GM23338 (cell line): ENCODE results near the gene MAP3K8. TPM values are rescaled to one million over a fixed set of nuclear protein-coding genes. Genes with fewer than 3 reads are reported as not detected.

Experiments used
- ATAC-seq: fragments of 200-7000 bp; cut with Tn5 transposase; 3 replicates; pipeline ENCODE4 v1.9.1; 2020
- DNase-seq: peaks from one replicate; pipeline ENCODE4 v3.0.0-alpha.2; 2015; ENCODE audit warnings: low spot score
- H2AFZ ChIP-seq: fragments of 200-600 bp; sonication (generic); 2 replicates; pipeline ENCODE4 v1.8.0; 2016; ENCODE audit warnings: antibody characterized with exemption, mild to moderate bottlenecking, moderate library complexity
- H3F3A ChIP-seq: fragments of 200-600 bp; sonication (generic); replicated peaks from 2 replicates; pipeline ENCODE4 v1.8.0; 2017; ENCODE audit warnings: antibody characterized with exemption, mixed run types, low read depth
- H3K27ac ChIP-seq: fragments of 200-600 bp; sonication (generic); 2 replicates; pipeline ENCODE4 v1.6.1; 2016; ENCODE audit warnings: low read depth
- H3K27me3 ChIP-seq: fragments of 200-600 bp; sonication (generic); 2 replicates; pipeline ENCODE4 v1.8.0; 2016; ENCODE audit warnings: mild to moderate bottlenecking, mixed run types, moderate library complexity; ENCODE audit not compliant: insufficient read depth
- H3K36me3 ChIP-seq: fragments of 200-600 bp; sonication (generic); 2 replicates; pipeline ENCODE4 v1.8.0; 2016; ENCODE audit warnings: mild to moderate bottlenecking; ENCODE audit not compliant: insufficient read depth
- H3K4me1 ChIP-seq: fragments of 200-600 bp; sonication (generic); 2 replicates; pipeline ENCODE4 v1.8.0; 2016; ENCODE audit warnings: mild to moderate bottlenecking, moderate library complexity; ENCODE audit not compliant: insufficient read depth
- H3K4me2 ChIP-seq: fragments of 200-600 bp; sonication (generic); 2 replicates; pipeline ENCODE4 v1.7.1; 2017; ENCODE audit warnings: mixed run types
- H3K4me3 ChIP-seq: fragments of 200-600 bp; sonication (generic); 2 replicates; pipeline ENCODE4 v1.6.1; 2016; ENCODE audit warnings: mixed run types
- H3K79me2 ChIP-seq: fragments of 200-600 bp; sonication (generic); replicated peaks from 2 replicates; pipeline ENCODE4 v1.8.0; 2017; ENCODE audit warnings: mild to moderate bottlenecking; ENCODE audit not compliant: insufficient read depth
- H3K9me2 ChIP-seq: fragments of 200-600 bp; sonication (generic); 2 replicates; pipeline ENCODE4 v1.8.0; 2017; ENCODE audit not compliant: insufficient read depth
- H4K20me1 ChIP-seq: fragments of 200-600 bp; sonication (generic); replicated peaks from 2 replicates; pipeline ENCODE4 v1.8.0; 2017; ENCODE audit warnings: mild to moderate bottlenecking; ENCODE audit not compliant: insufficient read depth
- H3K27ac Mint-ChIP-seq: 2 replicates; pipeline ENCODE4 v1.8.0; 2020; ENCODE audit warnings: inconsistent platforms, mild to moderate bottlenecking, moderate library complexity, mixed read lengths
- H3K27me3 Mint-ChIP-seq: 3 replicates; pipeline ENCODE4 v1.8.0; 2022; ENCODE audit warnings: low read depth, mild to moderate bottlenecking, moderate library complexity, mixed read lengths, inconsistent platforms; ENCODE audit not compliant: insufficient read depth, poor library complexity
- H3K36me3 Mint-ChIP-seq: 3 replicates; pipeline ENCODE4 v1.8.0; 2021; ENCODE audit warnings: low read depth, mild to moderate bottlenecking, inconsistent platforms, moderate library complexity, mixed read lengths
- H3K4me1 Mint-ChIP-seq: 3 replicates; pipeline ENCODE4 v1.8.0; 2020; ENCODE audit warnings: mild to moderate bottlenecking, inconsistent platforms, mixed read lengths
- H3K4me3 Mint-ChIP-seq: 3 replicates; pipeline ENCODE4 v1.8.0; 2021; ENCODE audit warnings: moderate library complexity, mild to moderate bottlenecking, inconsistent platforms, mixed read lengths
- H3K9me3 Mint-ChIP-seq: 3 replicates; pipeline ENCODE4 v1.8.0; 2020; ENCODE audit warnings: moderate library complexity, mild to moderate bottlenecking, inconsistent platforms, mixed read lengths
- CREB1 ChIP-seq: fragments of 250-450 bp; sonication (Bioruptor Pico); IDR thresholded peaks from 2 replicates; pipeline ENCODE4 v1.5.0; 2020; ENCODE audit warnings: low read depth, mild to moderate bottlenecking, moderate library complexity
- EZH2phosphoT487 ChIP-seq: fragments of 200-600 bp; sonication (generic); IDR thresholded peaks from one replicate; pipeline ENCODE4 v1.8.1; 2018; ENCODE audit warnings: antibody characterized with exemption; ENCODE audit not compliant: unreplicated experiment
- JUNB ChIP-seq: IDR thresholded peaks from one replicate; pipeline ENCODE4 v1.6.1; 2016; ENCODE audit warnings: antibody characterized with exemption; ENCODE audit not compliant: unreplicated experiment
- NANOG ChIP-seq: IDR thresholded peaks from 2 replicates; pipeline ENCODE4 v1.6.1; 2016; ENCODE audit warnings: antibody characterized with exemption, borderline replicate concordance
- POLR2AphosphoS5 ChIP-seq: IDR thresholded peaks from 2 replicates; pipeline ENCODE4 v1.6.1; 2016; ENCODE audit warnings: antibody characterized with exemption, low read depth
- STAT1 ChIP-seq: IDR thresholded peaks from one replicate; pipeline ENCODE4 v1.6.1; 2016; ENCODE audit warnings: antibody characterized with exemption; ENCODE audit not compliant: unreplicated experiment
- ZNF114 ChIP-seq: fragments of 250-450 bp; sonication (Bioruptor Pico); IDR thresholded peaks from 2 replicates; pipeline ENCODE4 v1.5.0; 2020; ENCODE audit warnings: mild to moderate bottlenecking, moderate library complexity
- ZNF331 ChIP-seq: fragments of 250-450 bp; sonication (Bioruptor Pico); IDR thresholded peaks from 2 replicates; pipeline ENCODE4 v1.5.0; 2020; ENCODE audit warnings: low read depth, mild to moderate bottlenecking, moderate library complexity
- polyA plus RNA-seq: library from polyadenylated mRNA; unstranded; fragments of >200 nt; fragmentation: Nextera tagmentation; extraction: Ambion mirVana; gene quantifications from 2 replicates; pipeline ENCODE4 v1.2.1, GENCODE V29; 2016
- total RNA-seq: library from RNA; depleted of rRNA; stranded (reverse); fragments of >200 nt; shearing (Covaris generic); gene quantifications from 2 replicates; pipeline ENCODE4 v1.2.3, GENCODE V29; 2014
- TF ChIP-seq, protein P1 (sequence below): IDR thresholded peaks from one replicate; pipeline ENCODE4 v1.6.1; 2018; ENCODE audit warnings: antibody characterized with exemption; ENCODE audit not compliant: unreplicated experiment
- TF ChIP-seq, protein P2 (sequence below): IDR thresholded peaks from 2 replicates; pipeline ENCODE4 v1.6.1; 2016; ENCODE audit warnings: antibody characterized with exemption

MAP3K8 gene
- total and polyA plus RNA-seq, 2 experiments from 2014 or later = 3.5 to 5.0 TPM

DNA sequence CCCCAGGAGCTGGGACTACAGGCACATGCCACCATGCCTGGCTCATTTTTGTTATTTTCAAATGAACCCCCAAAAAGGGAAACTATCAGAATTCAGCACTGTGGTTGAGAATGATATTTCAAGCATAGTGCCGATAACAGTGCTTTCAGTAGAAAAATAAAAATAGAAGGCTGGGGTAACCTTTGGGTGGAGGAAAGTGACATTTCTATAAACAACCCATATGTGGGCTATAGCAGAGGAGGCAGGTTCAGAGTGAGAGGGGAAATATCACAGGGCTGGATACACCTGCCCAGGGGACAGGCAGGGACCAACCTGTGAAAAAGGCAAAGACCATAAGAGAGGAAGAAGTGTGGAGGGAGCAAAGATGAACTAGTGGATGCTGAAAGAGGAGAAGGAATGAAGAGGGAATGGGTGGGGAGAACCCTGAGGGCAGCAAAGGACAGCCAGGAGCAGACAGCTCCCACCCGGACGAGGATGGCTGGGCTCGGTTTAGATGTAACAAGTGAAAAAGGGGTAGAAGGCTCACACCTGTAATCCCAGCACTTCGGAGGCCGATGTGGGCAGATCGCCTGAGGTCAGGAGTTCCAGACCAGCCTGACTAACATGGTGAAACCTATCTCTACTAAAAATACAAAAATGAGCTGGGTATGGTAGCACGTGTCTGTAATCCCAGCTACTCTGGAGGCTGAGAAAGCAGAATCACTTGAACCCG is 56.5 kb downstream of the MAP3K8 start:
- H3K4me2 ChIP-seq = no peak overlapping the region
- Mint-ChIP-seq H3K36me3 (no peaks in the 10 kb centered on the region), H3K27ac (no peak overlapping the region), H3K4me1 (peaks cover 9% of the 10 kb centered on the region; the same call in 2 of the 3 replicates), H3K9me3 (no peaks in the 10 kb centered on the region), H3K27me3 (peaks cover 5% of the 10 kb centered on the region), H3K4me3 (no peak overlapping the region)
- H3F3A ChIP-seq = no peaks in the 10 kb centered on the region
- no peak overlapping the region; the same call in 1 of the 2 replicates for H2AFZ ChIP-seq
- H3K36me3 ChIP-seq = no peaks in the 10 kb centered on the region
- H3K9me2 ChIP-seq = no peaks in the 10 kb centered on the region
- no peak for TF ChIP-seq ZNF114 (CRISPR knock-in tag)
- H3K4me1 ChIP-seq = no peaks in the 10 kb centered on the region
- no peaks in the 10 kb centered on the region for H3K27me3 ChIP-seq
- no peak for ATAC-seq
- no peak overlapping the region for H3K27ac ChIP-seq
- DNase-seq = no peak
- H3K4me3 ChIP-seq = no peak overlapping the region
- no peaks in the 10 kb centered on the region for H3K79me2 ChIP-seq
- H4K20me1 ChIP-seq = no peaks in the 10 kb centered on the region

DNA sequence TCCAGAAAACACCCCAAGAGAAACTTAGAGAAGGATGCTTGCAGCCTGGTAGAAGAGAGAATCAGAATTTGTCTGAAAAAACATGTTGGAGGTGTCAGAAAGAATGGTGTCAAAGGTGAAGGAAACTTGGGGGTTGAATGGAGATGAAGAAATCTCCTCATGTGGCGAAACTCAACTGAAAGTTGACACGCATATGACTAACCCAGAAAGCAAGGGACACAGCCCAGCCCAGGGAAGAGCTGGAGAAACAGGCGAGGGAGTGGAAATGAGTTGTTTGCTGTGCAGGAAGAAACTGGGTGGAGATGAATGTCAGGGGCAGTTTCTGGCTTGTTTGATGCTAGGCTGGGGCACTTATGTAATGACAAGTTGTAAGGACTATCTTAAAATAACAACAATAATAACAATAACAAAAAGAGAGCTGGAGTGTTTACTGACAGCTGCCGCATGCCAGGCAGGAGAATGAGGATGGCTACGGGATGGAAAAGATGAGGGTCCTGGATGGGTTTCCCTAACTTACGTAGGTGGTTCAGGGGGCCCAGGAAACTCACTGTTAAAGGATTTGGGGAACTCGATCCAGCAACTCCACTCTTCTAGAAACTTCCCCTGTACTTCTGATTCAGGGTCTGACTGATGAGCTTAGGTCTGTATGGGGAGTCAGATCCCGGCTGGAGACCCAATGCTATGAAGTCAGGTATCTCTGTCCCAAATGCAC is 57.4 kb downstream of the MAP3K8 start:
- peaks cover 9% of the 10 kb centered on the region; the same call in 2 of the 3 replicates for H3K4me1 Mint-ChIP-seq
- ATAC-seq = no peak
- no peak for TF ChIP-seq CREB1
- no peak for TF ChIP-seq ZNF114 (CRISPR knock-in tag)
- TF ChIP-seq STAT1 = no peak
- TF ChIP-seq, protein P1, sequence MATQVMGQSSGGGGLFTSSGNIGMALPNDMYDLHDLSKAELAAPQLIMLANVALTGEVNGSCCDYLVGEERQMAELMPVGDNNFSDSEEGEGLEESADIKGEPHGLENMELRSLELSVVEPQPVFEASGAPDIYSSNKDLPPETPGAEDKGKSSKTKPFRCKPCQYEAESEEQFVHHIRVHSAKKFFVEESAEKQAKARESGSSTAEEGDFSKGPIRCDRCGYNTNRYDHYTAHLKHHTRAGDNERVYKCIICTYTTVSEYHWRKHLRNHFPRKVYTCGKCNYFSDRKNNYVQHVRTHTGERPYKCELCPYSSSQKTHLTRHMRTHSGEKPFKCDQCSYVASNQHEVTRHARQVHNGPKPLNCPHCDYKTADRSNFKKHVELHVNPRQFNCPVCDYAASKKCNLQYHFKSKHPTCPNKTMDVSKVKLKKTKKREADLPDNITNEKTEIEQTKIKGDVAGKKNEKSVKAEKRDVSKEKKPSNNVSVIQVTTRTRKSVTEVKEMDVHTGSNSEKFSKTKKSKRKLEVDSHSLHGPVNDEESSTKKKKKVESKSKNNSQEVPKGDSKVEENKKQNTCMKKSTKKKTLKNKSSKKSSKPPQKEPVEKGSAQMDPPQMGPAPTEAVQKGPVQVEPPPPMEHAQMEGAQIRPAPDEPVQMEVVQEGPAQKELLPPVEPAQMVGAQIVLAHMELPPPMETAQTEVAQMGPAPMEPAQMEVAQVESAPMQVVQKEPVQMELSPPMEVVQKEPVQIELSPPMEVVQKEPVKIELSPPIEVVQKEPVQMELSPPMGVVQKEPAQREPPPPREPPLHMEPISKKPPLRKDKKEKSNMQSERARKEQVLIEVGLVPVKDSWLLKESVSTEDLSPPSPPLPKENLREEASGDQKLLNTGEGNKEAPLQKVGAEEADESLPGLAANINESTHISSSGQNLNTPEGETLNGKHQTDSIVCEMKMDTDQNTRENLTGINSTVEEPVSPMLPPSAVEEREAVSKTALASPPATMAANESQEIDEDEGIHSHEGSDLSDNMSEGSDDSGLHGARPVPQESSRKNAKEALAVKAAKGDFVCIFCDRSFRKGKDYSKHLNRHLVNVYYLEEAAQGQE = no peak
- TF ChIP-seq, protein P2, sequence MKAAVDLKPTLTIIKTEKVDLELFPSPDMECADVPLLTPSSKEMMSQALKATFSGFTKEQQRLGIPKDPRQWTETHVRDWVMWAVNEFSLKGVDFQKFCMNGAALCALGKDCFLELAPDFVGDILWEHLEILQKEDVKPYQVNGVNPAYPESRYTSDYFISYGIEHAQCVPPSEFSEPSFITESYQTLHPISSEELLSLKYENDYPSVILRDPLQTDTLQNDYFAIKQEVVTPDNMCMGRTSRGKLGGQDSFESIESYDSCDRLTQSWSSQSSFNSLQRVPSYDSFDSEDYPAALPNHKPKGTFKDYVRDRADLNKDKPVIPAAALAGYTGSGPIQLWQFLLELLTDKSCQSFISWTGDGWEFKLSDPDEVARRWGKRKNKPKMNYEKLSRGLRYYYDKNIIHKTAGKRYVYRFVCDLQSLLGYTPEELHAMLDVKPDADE = no peak
- TF ChIP-seq EZH2phosphoT487 = no peak
- no peak for TF ChIP-seq POLR2AphosphoS5
- TF ChIP-seq NANOG = no peak
- no peak for TF ChIP-seq JUNB
- no peak for TF ChIP-seq ZNF331 (CRISPR knock-in tag)

More for the DNA sequence above, 57.4 kb downstream of the MAP3K8 start:
- Histone ChIP-seq H4K20me1 (no peaks in the 10 kb centered on the region), H3K4me1 (no peaks in the 10 kb centered on the region), H3K4me2 (no peak overlapping the region), H3K36me3 (no peaks in the 10 kb centered on the region), H3K27me3 (no peaks in the 10 kb centered on the region), H3K79me2 (no peaks in the 10 kb centered on the region), H2AFZ (no peak overlapping the region; the same call in 1 of the 2 replicates), H3K27ac (no peak overlapping the region), H3K4me3 (no peak overlapping the region), H3K9me2 (no peaks in the 10 kb centered on the region), H3F3A (no peaks in the 10 kb centered on the region)
- Mint-ChIP-seq H3K36me3 (no peaks in the 10 kb centered on the region), H3K4me3 (no peak overlapping the region), H3K27me3 (peaks cover 5% of the 10 kb centered on the region), H3K9me3 (no peaks in the 10 kb centered on the region), H3K27ac (no peak overlapping the region; the same call in 1 of the 2 replicates)
- DNase-seq = no peak
